ENCODE results near the gene GTPBP3. TPM values are rescaled to one million over a fixed set of nuclear protein-coding genes. Genes with fewer than 3 reads are reported as not detected.

The GTPBP3 gene
- total RNA-seq, 4 donors from 2014 or later, result 18.7 to 29.0 (median 25.2) TPM

DNA sequence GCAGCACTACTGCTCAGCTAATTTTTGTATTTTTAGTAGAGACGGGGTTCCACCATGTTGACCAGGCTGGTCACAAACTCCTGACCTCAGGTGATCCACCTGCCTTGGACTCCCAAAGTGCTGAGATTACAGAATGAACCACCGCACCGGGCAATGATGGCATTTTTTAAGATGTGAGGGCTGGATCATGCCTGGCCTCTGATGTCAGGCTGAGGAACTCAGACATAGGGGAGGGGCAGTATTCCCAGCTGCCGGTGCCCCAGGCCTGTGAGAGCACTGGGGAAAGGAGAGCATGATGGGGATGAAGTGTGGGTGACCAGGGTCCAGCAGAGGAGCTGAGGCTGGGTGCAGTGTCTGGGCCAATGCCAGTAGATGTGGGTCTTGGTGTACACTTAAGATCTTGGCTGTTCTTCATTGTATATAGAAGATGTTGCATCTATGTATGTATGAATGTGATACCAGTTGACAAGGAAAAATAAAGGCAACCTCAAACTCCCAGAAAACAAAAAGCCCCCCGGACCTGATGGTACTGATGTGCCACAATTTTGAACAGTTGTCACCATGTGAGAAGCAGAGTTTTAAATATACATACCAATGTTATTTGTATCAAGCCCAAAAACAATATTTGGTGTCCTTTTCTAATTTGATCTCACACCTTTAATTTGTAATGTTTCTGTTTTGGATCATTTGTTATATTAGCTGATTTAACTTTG lies 43.2 kb downstream of the GTPBP3 start:
- 98% methylated on average over 4 of the region's 5 CpGs for WGBS
- TF ChIP-seq POLR2AphosphoS5 (IDR thresholded peaks at IDR 0.05), result no peak
- TF ChIP-seq POLR2A (IDR thresholded peaks at IDR 0.05), result no peak
- TF ChIP-seq, protein P1, sequence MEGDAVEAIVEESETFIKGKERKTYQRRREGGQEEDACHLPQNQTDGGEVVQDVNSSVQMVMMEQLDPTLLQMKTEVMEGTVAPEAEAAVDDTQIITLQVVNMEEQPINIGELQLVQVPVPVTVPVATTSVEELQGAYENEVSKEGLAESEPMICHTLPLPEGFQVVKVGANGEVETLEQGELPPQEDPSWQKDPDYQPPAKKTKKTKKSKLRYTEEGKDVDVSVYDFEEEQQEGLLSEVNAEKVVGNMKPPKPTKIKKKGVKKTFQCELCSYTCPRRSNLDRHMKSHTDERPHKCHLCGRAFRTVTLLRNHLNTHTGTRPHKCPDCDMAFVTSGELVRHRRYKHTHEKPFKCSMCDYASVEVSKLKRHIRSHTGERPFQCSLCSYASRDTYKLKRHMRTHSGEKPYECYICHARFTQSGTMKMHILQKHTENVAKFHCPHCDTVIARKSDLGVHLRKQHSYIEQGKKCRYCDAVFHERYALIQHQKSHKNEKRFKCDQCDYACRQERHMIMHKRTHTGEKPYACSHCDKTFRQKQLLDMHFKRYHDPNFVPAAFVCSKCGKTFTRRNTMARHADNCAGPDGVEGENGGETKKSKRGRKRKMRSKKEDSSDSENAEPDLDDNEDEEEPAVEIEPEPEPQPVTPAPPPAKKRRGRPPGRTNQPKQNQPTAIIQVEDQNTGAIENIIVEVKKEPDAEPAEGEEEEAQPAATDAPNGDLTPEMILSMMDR (IDR thresholded peaks at IDR 0.05), result no peak
- no peak for TF ChIP-seq EP300 (IDR thresholded peaks at IDR 0.05)
- no peak for DNase-seq (ENCODE audit: low spot score in 2 of 2)
- Histone ChIP-seq H3K36me3 (no peaks in the 10 kb centered on the region), H3K27me3 (peaks cover 4% of the 10 kb centered on the region), H3K27ac (no peak overlapping the region), H3K9me3 (no peaks in the 10 kb centered on the region), H3K4me3 (no peak overlapping the region), H3K4me1 (peaks cover 9% of the 10 kb centered on the region)

DNA sequence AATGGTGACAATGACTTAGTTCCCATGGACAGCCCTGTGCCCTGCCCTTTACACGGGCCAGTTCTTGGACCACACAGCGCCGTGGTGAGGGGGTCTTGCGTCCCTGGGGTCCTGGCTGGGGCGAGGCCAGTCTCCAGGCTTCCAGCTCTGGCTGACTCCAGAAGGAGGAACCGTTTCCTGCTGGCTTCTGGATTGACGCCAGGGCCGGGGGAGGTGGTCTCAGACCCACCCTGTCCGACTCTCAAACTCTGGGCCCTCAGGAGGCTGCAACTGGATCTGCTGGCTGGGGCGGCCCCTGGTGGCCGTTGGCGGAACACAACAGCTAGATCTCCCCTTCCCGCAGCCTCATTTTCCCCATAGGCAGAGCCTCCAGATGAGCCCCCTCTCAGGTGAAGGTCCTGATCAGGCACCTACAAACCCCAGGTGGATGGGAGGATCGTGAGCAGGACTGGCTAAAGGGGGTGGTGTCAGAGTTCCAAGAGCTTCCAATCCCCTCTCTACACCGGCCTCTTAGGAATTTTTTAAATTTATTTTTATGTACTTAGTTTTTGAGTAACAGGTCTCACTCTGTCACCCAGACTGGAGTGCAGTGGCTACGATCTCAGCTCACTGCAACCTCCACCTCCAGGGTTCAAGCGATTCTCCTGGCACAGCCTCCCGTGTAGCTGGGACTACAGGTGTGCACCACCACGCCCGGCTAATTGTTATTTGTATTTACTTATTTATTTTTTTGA lies 48.7 kb downstream of the GTPBP3 start:
- Histone ChIP-seq H3K27me3 (no peaks in the 10 kb centered on the region), H3K9me3 (no peaks in the 10 kb centered on the region), H3K4me1 (peaks cover 21% of the 10 kb centered on the region), H3K27ac (no peak overlapping the region), H3K36me3 (no peaks in the 10 kb centered on the region), H3K4me3 (no peak overlapping the region)
- 41% methylated on average over 10 of the region's 20 CpGs for WGBS
- TF ChIP-seq EP300 (IDR thresholded peaks at IDR 0.05) (no peak), POLR2A (IDR thresholded peaks at IDR 0.05) (no peak), POLR2AphosphoS5 (IDR thresholded peaks at IDR 0.05) (no peak)
- TF ChIP-seq, protein P1 (IDR thresholded peaks at IDR 0.05), result peak; percentile 86 to 89
- no peak for DNase-seq (ENCODE audit: low spot score in 2 of 2)

DNA sequence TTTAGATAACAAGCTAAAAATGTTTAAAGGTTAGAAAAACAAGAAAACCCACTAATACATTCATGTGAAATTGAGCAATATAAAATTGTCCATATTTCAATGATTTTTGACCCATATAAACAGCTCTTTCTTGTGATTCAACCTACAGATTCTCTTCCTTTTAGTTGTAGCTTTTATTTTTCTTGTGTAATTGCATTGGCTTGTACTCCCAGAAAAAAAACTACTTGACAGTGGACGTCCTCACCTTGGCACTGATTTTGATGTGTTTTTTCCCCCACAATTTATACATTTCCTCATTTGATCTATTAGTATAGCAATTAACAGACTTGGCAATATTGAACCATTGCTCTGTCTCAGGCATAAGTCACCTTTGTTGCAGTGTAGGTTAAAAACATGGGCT lies 51.9 kb downstream of the GTPBP3 start:
- Histone ChIP-seq H3K9me3 (no peaks in the 10 kb centered on the region), H3K4me1 (peaks cover 21% of the 10 kb centered on the region), H3K36me3 (no peaks in the 10 kb centered on the region), H3K27me3 (peaks cover 9% of the 10 kb centered on the region), H3K27ac (no peak overlapping the region), H3K4me3 (no peak overlapping the region)
- 22% methylated on average over 1 of the region's 1 CpG for WGBS
- DNase-seq (ENCODE audit: low spot score in 2 of 2), result no peak
- TF ChIP-seq, protein P1 (IDR thresholded peaks at IDR 0.05), result no peak
- TF ChIP-seq POLR2A (IDR thresholded peaks at IDR 0.05) (no peak), POLR2AphosphoS5 (IDR thresholded peaks at IDR 0.05) (no peak), EP300 (IDR thresholded peaks at IDR 0.05) (no peak)

DNA sequence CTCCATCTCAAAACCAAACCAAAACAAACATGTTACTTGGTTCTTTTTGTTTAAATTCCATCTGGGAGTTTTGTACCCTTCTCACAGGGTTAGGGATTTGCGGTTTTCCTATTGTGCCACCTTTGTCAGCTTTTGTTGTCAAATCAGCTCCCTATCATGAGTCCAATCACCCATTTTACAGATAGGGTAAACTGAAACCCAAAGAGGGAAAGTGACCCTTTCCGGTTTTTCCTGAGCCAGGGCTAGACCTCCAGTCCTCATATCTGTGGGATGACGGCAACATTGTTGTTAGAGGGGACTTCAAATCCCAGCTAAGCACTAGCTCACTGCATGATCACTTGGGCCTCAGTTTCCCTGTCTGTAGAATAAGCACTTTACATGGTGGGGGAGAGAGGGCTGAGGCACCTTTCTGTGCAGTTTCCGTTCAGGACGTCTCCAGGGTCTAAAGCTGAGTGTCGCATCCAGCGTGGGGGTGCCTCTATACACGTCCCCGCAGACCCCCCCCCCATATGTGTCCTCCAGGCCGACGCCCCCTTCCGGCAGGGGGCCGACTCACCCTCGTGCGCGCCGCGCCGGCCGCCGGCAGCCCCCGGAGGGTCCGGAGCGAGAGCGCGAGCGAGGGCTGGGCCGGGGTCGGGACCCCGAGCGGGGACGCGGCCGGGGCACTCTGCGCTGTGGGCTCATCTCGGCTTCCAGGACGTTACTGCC lies 52.8 kb downstream of the GTPBP3 start:
- Histone ChIP-seq H3K27ac (no peak overlapping the region), H3K27me3 (peaks cover 14% of the 10 kb centered on the region), H3K9me3 (no peaks in the 10 kb centered on the region), H3K36me3 (no peaks in the 10 kb centered on the region), H3K4me1 (peaks cover 25% of the 10 kb centered on the region), H3K4me3 (peak overlapping the region; percentile 43)
- WGBS, result 88% methylated on average over 3 of the region's 37 CpGs
- TF ChIP-seq, protein P1 (IDR thresholded peaks at IDR 0.05), result no peak
- no peak for TF ChIP-seq POLR2AphosphoS5 (IDR thresholded peaks at IDR 0.05)
- TF ChIP-seq EP300 (IDR thresholded peaks at IDR 0.05), result no peak
- TF ChIP-seq POLR2A (IDR thresholded peaks at IDR 0.05), result no peak
- no peak for DNase-seq (ENCODE audit: low spot score in 2 of 2)
